HepG2 (cell line): ENCODE data around the gene LYRM9. TPM values are rescaled to one million over a fixed set of nuclear protein-coding genes. Genes with fewer than 3 reads are reported as not detected.

Source experiments
- ATAC-seq: fragments of 200-7000 bp; cut with Tn5 transposase; 3 replicates; pipeline ENCODE4 v1.9.1; 2020; ENCODE audit warnings: mild to moderate bottlenecking, moderate library complexity
- BruUV-seq: library from RNA; stranded (reverse); fragments of 400-500 nt; replicated peaks from 2 replicates; lab custom pipeline; 2021; lab: Mats Ljungman, UMichigan
- CTCF ChIA-PET: fragments of 300-600 bp; formaldehyde crosslinking; extraction: SDS; loops from one replicate; lab custom pipeline; 2021; ENCODE audit warnings: low total read pairs, inconsistent platforms, low intra/inter-chr PET ratio; lab: Yijun Ruan, JAX
- POLR2A ChIA-PET: fragments of 350-600 bp; sonication (Branson Sonifier 250); formaldehyde crosslinking; loops from one replicate; lab custom pipeline; 2020; ENCODE audit warnings: antibody characterized with exemption, inconsistent platforms; lab: Yijun Ruan, JAX
- DNase-seq: peaks from one replicate; pipeline ENCODE4 v3.0.0-alpha.2; 2015; ENCODE audit warnings: low spot score
- FAIRE-seq: peaks from 3 replicates; lab custom pipeline; 2011; peaks lifted over from hg19 to GRCh38; lab: Jason Lieb, UNC
- H2AFZ ChIP-seq: one replicate; pipeline ENCODE4 v1.6.1; 2011; ENCODE audit warnings: low read length, inconsistent platforms
- H3K27ac ChIP-seq: fragments of 300-600 bp; 3 replicates; pipeline ENCODE4 v1.8.0; 2011; ENCODE audit warnings: mixed run types, mild to moderate bottlenecking, mixed read lengths, low read length, inconsistent platforms; ENCODE audit not compliant: insufficient read depth; ENCODE audit errors: extremely low read length
- H3K27me3 ChIP-seq, 2 experiments: fragments of 200-600 bp in 1 of 2; 2 replicates in 1 of 2; 3 replicates in 1 of 2; pipeline versions ENCODE4 v1.6.0 to v1.8.0; 2011; ENCODE audit warnings: low read length in 2 of 2, mild to moderate bottlenecking in 2 of 2, moderate library complexity in 2 of 2, inconsistent platforms in 1 of 2; ENCODE audit not compliant: insufficient read depth in 2 of 2, control insufficient read depth in 1 of 2
- H3K36me3 ChIP-seq, 2 experiments: fragments of 200-600 bp in 1 of 2; replicated peaks in 1 of 2; 2 replicates in 1 of 2; 3 replicates in 1 of 2; pipeline versions ENCODE4 v1.5.1 to v1.8.0; 2011; ENCODE audit warnings: low read length in 2 of 2, inconsistent platforms in 1 of 2; ENCODE audit not compliant: insufficient read depth in 2 of 2, control insufficient read depth in 1 of 2
- H3K4me1 ChIP-seq: 2 replicates; pipeline ENCODE4 v1.5.1; 2012; ENCODE audit warnings: low read length, inconsistent platforms; ENCODE audit not compliant: insufficient read depth
- H3K4me2 ChIP-seq: 2 replicates; pipeline ENCODE4 v1.6.0; 2011; ENCODE audit warnings: low read depth, low read length, inconsistent platforms
- H3K4me3 ChIP-seq, 3 experiments: fragments of 200-600 bp in 1 of 3; sonication (generic), shearing (Covaris generic) in 1 of 3; replicated peaks in 1 of 3; 2 replicates each; pipeline ENCODE4 v1.5.1; 2011 to 2016; ENCODE audit warnings: low read length in 3 of 3, inconsistent platforms in 2 of 3, low read depth in 2 of 3, mild to moderate bottlenecking in 2 of 3, control low read depth in 1 of 3, mixed read lengths in 1 of 3; ENCODE audit not compliant: insufficient read depth in 1 of 3
- H3K79me2 ChIP-seq: one replicate; pipeline ENCODE4 v1.6.1; 2011; ENCODE audit warnings: low read length, inconsistent platforms; ENCODE audit not compliant: insufficient read depth
- H3K9ac ChIP-seq: 2 replicates; pipeline ENCODE4 v1.6.0; 2011; ENCODE audit warnings: mild to moderate bottlenecking, low read depth, low read length, inconsistent platforms; ENCODE audit not compliant: insufficient read depth
- H3K9me3 ChIP-seq: 2 replicates; pipeline ENCODE4 v1.5.1; 2012; ENCODE audit warnings: mild to moderate bottlenecking, low read length
- H4K20me1 ChIP-seq: 2 replicates; pipeline ENCODE4 v1.6.0; 2011; ENCODE audit warnings: inconsistent platforms, mild to moderate bottlenecking, low read length, moderate library complexity; ENCODE audit not compliant: insufficient read depth
- ATF2 ChIP-seq: sonication (generic); formaldehyde crosslinking; IDR thresholded peaks from 2 replicates; pipeline ENCODE4 v1.4.0; 2020; ENCODE audit warnings: missing genetic modification reagents
- EED ChIP-seq: sonication (generic); formaldehyde crosslinking; IDR thresholded peaks from 2 replicates; pipeline ENCODE4 v1.5.0; 2020; ENCODE audit warnings: mild to moderate bottlenecking, missing genetic modification reagents
- HIVEP1 ChIP-seq: sonication (generic); formaldehyde crosslinking; IDR thresholded peaks from 2 replicates; pipeline ENCODE4 v1.4.0; 2020; ENCODE audit warnings: mild to moderate bottlenecking, missing genetic modification reagents
- MTF2 ChIP-seq: sonication (generic); formaldehyde crosslinking; IDR thresholded peaks from 2 replicates; pipeline ENCODE4 v1.5.0; 2020; ENCODE audit warnings: missing genetic modification reagents, borderline replicate concordance
- RBM22 ChIP-seq: fragments of 200-400 bp; formaldehyde crosslinking; optimal IDR thresholded peaks from 2 replicates; pipeline ENCODE3; 2017; ENCODE audit warnings: mild to moderate bottlenecking, low read length, moderate library complexity
- SMAD1 ChIP-seq: sonication (generic); formaldehyde crosslinking; IDR thresholded peaks from 2 replicates; pipeline ENCODE4 v1.4.0; 2020; ENCODE audit warnings: missing genetic modification reagents, low read depth, mild to moderate bottlenecking, borderline replicate concordance
- SYNCRIP ChIP-seq: fragments of 200-400 bp; formaldehyde crosslinking; IDR thresholded peaks from 2 replicates; pipeline ENCODE4 v1.6.1; 2018; ENCODE audit warnings: mild to moderate bottlenecking, low read depth, low read length; ENCODE audit not compliant: insufficient read depth
- TARDBP ChIP-seq: sonication (generic); formaldehyde crosslinking; IDR thresholded peaks from 2 replicates; pipeline ENCODE4 v1.8.0; 2022; ENCODE audit warnings: mild to moderate bottlenecking, missing genetic modification reagents
- ZNF101 ChIP-seq: sonication (generic); formaldehyde crosslinking; IDR thresholded peaks from 2 replicates; pipeline ENCODE4 v1.4.0; 2020; ENCODE audit warnings: mild to moderate bottlenecking, low read depth, missing genetic modification reagents, borderline replicate concordance
- WGBS: methylation state at CpG from one replicate; pipeline ENCODE4 v1.1.6; 2017; ENCODE audit warnings: low lambda C conversion rate; 5-methylcytosine and 5-hydroxymethylcytosine counted together
- in situ Hi-C: cut with HindIII; loops from 2 replicates; pipeline ENCODE4 v1.10.0; 2017; ENCODE audit warnings: low pct_unique_long_range_greater_than_20kb; ENCODE audit not compliant: extremely low pct_ligation_motif_present
- intact Hi-C: fragments of 100-400 bp; cut with micrococcal nuclease; formaldehyde crosslinking; loops from one replicate; pipeline ENCODE4 v1.10.0; 2022; ENCODE audit not compliant: unreplicated experiment
- polyA plus RNA-seq, 8 experiments: library from polyadenylated mRNA; depleted of rRNA in 3 of 8; stranded (reverse) in 7 of 8; unstranded in 1 of 8; fragments of >200 nt; fragmentation: Illumina TruSeq in 4 of 8; extraction: Trizol in 4 of 8; gene quantifications; 2 replicates each; pipeline versions ENCODE4 v1.2.1 to v1.2.3, GENCODE V29; 2011 to 2016; ENCODE audit warnings: low read depth in 4 of 8, missing spikeins in 1 of 8, mixed read lengths in 1 of 8; ENCODE audit not compliant: insufficient read depth in 1 of 8
- total RNA-seq, 5 experiments: library from RNA; depleted of rRNA; stranded (reverse); fragments of >200 nt; fragmentation: Illumina TruSeq; extraction: Trizol; gene quantifications; 2 replicates each; pipeline ENCODE4 v1.2.3, GENCODE V29; 2016; ENCODE audit warnings: low read depth in 1 of 5
- TF ChIP-seq, protein P1 (sequence below): IDR thresholded peaks from 2 replicates; pipeline ENCODE4 v1.6.1; 2016
- TF ChIP-seq, protein P2 (sequence below): sonication (generic); formaldehyde crosslinking; IDR thresholded peaks from 2 replicates; pipeline ENCODE4 v1.4.0; 2020; ENCODE audit warnings: missing genetic modification reagents, mild to moderate bottlenecking, borderline replicate concordance

LYRM9 gene
- total and polyA plus RNA-seq, 2 of the 13 experiments (the other 11 are each of a cell fraction or from before 2014, with no cell fraction given) = 0.24 to 0.66 TPM

- CTCF ChIA-PET = no interaction called here
- no peak for TF ChIP-seq SMAD1
- TF ChIP-seq, protein P1, sequence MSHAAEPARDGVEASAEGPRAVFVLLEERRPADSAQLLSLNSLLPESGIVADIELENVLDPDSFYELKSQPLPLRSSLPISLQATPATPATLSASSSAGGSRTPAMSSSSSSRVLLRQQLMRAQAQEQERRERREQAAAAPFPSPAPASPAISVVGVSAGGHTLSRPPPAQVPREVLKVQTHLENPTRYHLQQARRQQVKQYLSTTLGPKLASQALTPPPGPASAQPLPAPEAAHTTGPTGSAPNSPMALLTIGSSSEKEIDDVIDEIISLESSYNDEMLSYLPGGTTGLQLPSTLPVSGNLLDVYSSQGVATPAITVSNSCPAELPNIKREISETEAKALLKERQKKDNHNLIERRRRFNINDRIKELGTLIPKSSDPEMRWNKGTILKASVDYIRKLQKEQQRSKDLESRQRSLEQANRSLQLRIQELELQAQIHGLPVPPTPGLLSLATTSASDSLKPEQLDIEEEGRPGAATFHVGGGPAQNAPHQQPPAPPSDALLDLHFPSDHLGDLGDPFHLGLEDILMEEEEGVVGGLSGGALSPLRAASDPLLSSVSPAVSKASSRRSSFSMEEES (CRISPR knock-in tag) = no peak
- TF ChIP-seq EED (CRISPR knock-in tag) = no peak
- POLR2A ChIA-PET = no interaction called here
- Histone ChIP-seq H2AFZ (no peak overlapping the region), H3K4me2 (no peak overlapping the region), H3K36me3 (no peaks in the 10 kb centered on the region), H3K9me3 (no peaks in the 10 kb centered on the region), H3K79me2 (no peaks in the 10 kb centered on the region), H3K27ac (no peak overlapping the region), H3K4me1 (peaks cover 7% of the 10 kb centered on the region), H3K9ac (no peak overlapping the region), H3K4me3 (no peak overlapping the region), H4K20me1 (no peaks in the 10 kb centered on the region), H3K27me3 (no peaks in the 10 kb centered on the region; a peak in 1 of 5 replicates)
- WGBS = 3% methylated on average over 6 of the region's 6 CpGs
- intact Hi-C loops (no loop called here), in situ Hi-C loops (no loop called here)
- DNase-seq (no peak), ATAC-seq (no peak), FAIRE-seq (no peak)
- no TSS peak for BruUV-seq
Measured at GRCh38 chr17:27930000-27930399, 36.8 kb upstream of the LYRM9 start.

DNA sequence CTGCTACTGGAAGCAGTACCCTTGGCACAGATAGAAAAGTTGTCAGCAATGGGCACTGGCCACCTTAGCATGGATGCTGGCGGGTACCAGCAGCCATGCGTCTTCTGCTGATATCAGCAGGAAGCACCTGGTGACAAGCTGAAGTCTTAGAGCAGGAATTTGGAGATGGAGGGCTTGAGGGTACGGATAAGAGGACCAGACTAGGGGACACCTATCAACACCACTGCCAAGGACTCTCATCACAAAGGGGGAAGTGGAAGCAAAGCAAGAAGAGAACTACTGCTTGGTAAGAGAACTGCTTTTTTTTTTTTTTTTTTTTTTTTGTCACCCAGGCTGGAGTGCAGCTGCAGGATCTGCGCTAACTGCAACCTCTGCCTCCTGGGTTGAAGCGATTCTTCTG lies 35.4 kb upstream of the LYRM9 start:
- no peak for ATAC-seq
- no peaks in the 10 kb centered on the region; a peak in 1 of 5 replicates for H3K27me3 ChIP-seq
- H3K9ac ChIP-seq = no peak overlapping the region
- no peaks in the 10 kb centered on the region for H4K20me1 ChIP-seq
- no peaks in the 10 kb centered on the region for H3K36me3 ChIP-seq
- H3K9me3 ChIP-seq = no peaks in the 10 kb centered on the region
- in situ Hi-C loops = no loop called here
- H2AFZ ChIP-seq = no peak overlapping the region
- TF ChIP-seq RBM22 (no peak), ZNF101 (CRISPR knock-in tag) (no peak), SYNCRIP (no peak), ATF2 (no peak), MTF2 (no peak), TARDBP (CRISPR knock-in tag) (no peak), HIVEP1 (CRISPR knock-in tag) (no peak)
- TF ChIP-seq, protein P2, sequence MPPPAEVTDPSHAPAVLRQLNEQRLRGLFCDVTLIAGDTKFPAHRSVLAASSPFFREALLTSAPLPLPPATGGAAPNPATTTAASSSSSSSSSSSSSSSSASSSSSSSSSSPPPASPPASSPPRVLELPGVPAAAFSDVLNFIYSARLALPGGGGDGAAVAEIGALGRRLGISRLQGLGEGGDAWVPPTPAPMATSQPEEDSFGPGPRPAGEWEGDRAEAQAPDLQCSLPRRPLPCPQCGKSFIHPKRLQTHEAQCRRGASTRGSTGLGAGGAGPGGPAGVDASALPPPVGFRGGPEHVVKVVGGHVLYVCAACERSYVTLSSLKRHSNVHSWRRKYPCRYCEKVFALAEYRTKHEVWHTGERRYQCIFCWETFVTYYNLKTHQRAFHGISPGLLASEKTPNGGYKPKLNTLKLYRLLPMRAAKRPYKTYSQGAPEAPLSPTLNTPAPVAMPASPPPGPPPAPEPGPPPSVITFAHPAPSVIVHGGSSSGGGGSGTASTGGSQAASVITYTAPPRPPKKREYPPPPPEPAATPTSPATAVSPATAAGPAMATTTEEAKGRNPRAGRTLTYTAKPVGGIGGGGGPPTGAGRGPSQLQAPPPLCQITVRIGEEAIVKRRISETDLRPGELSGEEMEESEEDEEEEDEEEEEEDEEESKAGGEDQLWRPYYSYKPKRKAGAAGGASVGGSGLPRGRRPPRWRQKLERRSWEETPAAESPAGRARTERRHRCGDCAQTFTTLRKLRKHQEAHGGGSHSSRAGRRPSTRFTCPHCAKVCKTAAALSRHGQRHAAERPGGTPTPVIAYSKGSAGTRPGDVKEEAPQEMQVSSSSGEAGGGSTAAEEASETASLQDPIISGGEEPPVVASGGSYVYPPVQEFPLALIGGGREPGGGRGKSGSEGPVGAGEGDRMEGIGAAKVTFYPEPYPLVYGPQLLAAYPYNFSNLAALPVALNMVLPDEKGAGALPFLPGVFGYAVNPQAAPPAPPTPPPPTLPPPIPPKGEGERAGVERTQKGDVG (CRISPR knock-in tag) = no peak
- TF ChIP-seq, all 625 proteins: peak for 0
- Histone ChIP-seq H3K4me3 (no peak overlapping the region), H3K79me2 (no peaks in the 10 kb centered on the region), H3K4me2 (no peak overlapping the region), H3K27ac (no peak overlapping the region), H3K4me1 (peaks cover 7% of the 10 kb centered on the region)
- intact Hi-C loops = no loop called here
- no peak for FAIRE-seq
- ChIA-PET POLR2A (no interaction called here), CTCF (no interaction called here)
- 78% methylated on average over 5 of the region's 5 CpGs for WGBS
- no TSS peak for BruUV-seq
- no peak for DNase-seq
